ENCODE data around the gene CNBP.
"Not testable (repeated sequence)": the region's sequence is repeated elsewhere in the genome, so short reads cannot be mapped to it uniquely, and the experiment has no call there.

The CNBP gene

GRCh38 chr3:129205109-129205832 lies 21.6 kb upstream of the CNBP start:
- in situ Hi-C loops (cut with MboI; ENCODE audit: low sequenced_read_pairs) = no loop called here
- no peak overlapping the region for H3K4me3 ChIP-seq
- H3K27me3 ChIP-seq (ENCODE audit: low read depth) = no peaks in the 10 kb centered on the region
- no peaks in the 10 kb centered on the region for H3K36me3 ChIP-seq (replicated peaks)
- H3K4me1 ChIP-seq = peaks cover 2% of the 10 kb centered on the region; the same call in 1 of the 2 replicates
- no peaks in the 10 kb centered on the region for H3K9me3 ChIP-seq
- no peak for DNase-seq (ENCODE audit: low spot score in 2 of 2)

GRCh38 chr3:129204473-129204872 lies 20.8 kb upstream of the CNBP start:
- no peaks in the 10 kb centered on the region for H3K4me1 ChIP-seq
- no peak overlapping the region for H3K4me3 ChIP-seq
- H3K36me3 ChIP-seq (replicated peaks) = no peaks in the 10 kb centered on the region
- no peaks in the 10 kb centered on the region for H3K27me3 ChIP-seq (ENCODE audit: low read depth)
- in situ Hi-C loops (cut with MboI; ENCODE audit: low sequenced_read_pairs) = no loop called here
- H3K9me3 ChIP-seq = no peaks in the 10 kb centered on the region
- DNase-seq (ENCODE audit: low spot score in 2 of 2) = no peak

GRCh38 chr3:129199366-129199765 lies 15.7 kb upstream of the CNBP start:
- H3K4me1 ChIP-seq = no peaks in the 10 kb centered on the region
- no peak for DNase-seq (ENCODE audit: low spot score in 2 of 2)
- H3K27me3 ChIP-seq (ENCODE audit: low read depth) = no peaks in the 10 kb centered on the region
- no peak overlapping the region for H3K4me3 ChIP-seq
- no peaks in the 10 kb centered on the region for H3K36me3 ChIP-seq (replicated peaks)
- H3K9me3 ChIP-seq = no peaks in the 10 kb centered on the region
- in situ Hi-C loops (cut with MboI; ENCODE audit: low sequenced_read_pairs) = no loop called here

- DNase-seq (ENCODE audit: low spot score in 2 of 2) = no peak
- Histone ChIP-seq H3K9me3 (no peaks in the 10 kb centered on the region), H3K4me3 (no peak overlapping the region), H3K36me3 (replicated peaks) (no peaks in the 10 kb centered on the region), H3K4me1 (no peaks in the 10 kb centered on the region), H3K27me3 (ENCODE audit: low read depth) (no peaks in the 10 kb centered on the region)
- in situ Hi-C loops (cut with MboI; ENCODE audit: low sequenced_read_pairs) = no loop called here
Measured at GRCh38 chr3:129197321-129197720, 13.6 kb upstream of the CNBP start.

- H3K4me1 ChIP-seq = no peaks in the 10 kb centered on the region
- H3K27me3 ChIP-seq (ENCODE audit: low read depth) = no peaks in the 10 kb centered on the region
- no peak overlapping the region for H3K4me3 ChIP-seq
- H3K9me3 ChIP-seq = no peaks in the 10 kb centered on the region
- DNase-seq (ENCODE audit: low spot score in 2 of 2) = no peak
- in situ Hi-C loops (cut with MboI; ENCODE audit: low sequenced_read_pairs) = no loop called here
- H3K36me3 ChIP-seq (replicated peaks) = no peaks in the 10 kb centered on the region
Measured at GRCh38 chr3:129196601-129197000, 12.9 kb upstream of the CNBP start.

- in situ Hi-C loops (cut with MboI; ENCODE audit: low sequenced_read_pairs) = no loop called here
- no peak overlapping the region for H3K4me3 ChIP-seq
- no peak for DNase-seq (ENCODE audit: low spot score in 2 of 2)
- no peaks in the 10 kb centered on the region for H3K36me3 ChIP-seq (replicated peaks)
- no peaks in the 10 kb centered on the region for H3K9me3 ChIP-seq
- H3K27me3 ChIP-seq (ENCODE audit: low read depth) = no peaks in the 10 kb centered on the region
- no peaks in the 10 kb centered on the region for H3K4me1 ChIP-seq
Measured at GRCh38 chr3:129195731-129196256, 12.1 kb upstream of the CNBP start.

GRCh38 chr3:129189793-129190192 lies 6.1 kb upstream of the CNBP start:
- peaks cover 19% of the 10 kb centered on the region for H3K4me1 ChIP-seq
- in situ Hi-C loops (cut with MboI; ENCODE audit: low sequenced_read_pairs); H3K4me3 ChIP-seq; H3K9me3 ChIP-seq; H3K36me3 ChIP-seq (replicated peaks); H3K27me3 ChIP-seq (ENCODE audit: low read depth): not testable (repeated sequence)
- DNase-seq (ENCODE audit: low spot score in 2 of 2) = peak; percentile 75 to 78

- Histone ChIP-seq H3K4me3 (no peak overlapping the region), H3K27me3 (ENCODE audit: low read depth) (no peaks in the 10 kb centered on the region), H3K4me1 (peaks cover 19% of the 10 kb centered on the region), H3K36me3 (replicated peaks) (peaks cover 7% of the 10 kb centered on the region), H3K9me3 (no peaks in the 10 kb centered on the region)
- in situ Hi-C loops (cut with MboI; ENCODE audit: low sequenced_read_pairs) = no loop called here
- peak in 1 of 2 experiments; percentile 2 for DNase-seq (ENCODE audit: low spot score in 2 of 2)
Measured at GRCh38 chr3:129187857-129188256, 4.2 kb upstream of the CNBP start.

GRCh38 chr3:129185783-129186182 lies 2.1 kb upstream of the CNBP start:
- H3K4me3 ChIP-seq = no peak overlapping the region; the same call in 1 of the 2 replicates
- in situ Hi-C loops (cut with MboI; ENCODE audit: low sequenced_read_pairs) = no loop called here
- H3K27me3 ChIP-seq (ENCODE audit: low read depth) = no peaks in the 10 kb centered on the region
- peaks cover 19% of the 10 kb centered on the region for H3K4me1 ChIP-seq
- no peaks in the 10 kb centered on the region for H3K9me3 ChIP-seq
- H3K36me3 ChIP-seq (replicated peaks) = peaks cover 19% of the 10 kb centered on the region
- peak in 1 of 2 experiments; percentile 2 for DNase-seq (ENCODE audit: low spot score in 2 of 2)

- Histone ChIP-seq H3K36me3 (replicated peaks) (peaks cover 27% of the 10 kb centered on the region), H3K4me1 (peaks cover 20% of the 10 kb centered on the region), H3K4me3 (peak overlapping the region; percentile 91)
- DNase-seq (ENCODE audit: low spot score in 2 of 2) = peak in 1 of 2 experiments; percentile 2
- in situ Hi-C loops (cut with MboI; ENCODE audit: low sequenced_read_pairs); H3K27me3 ChIP-seq (ENCODE audit: low read depth); H3K9me3 ChIP-seq: not testable (repeated sequence)
Measured at GRCh38 chr3:129184784-129185542, 1.3 kb upstream of the CNBP start.

- H3K4me1 ChIP-seq = peaks cover 16% of the 10 kb centered on the region
- in situ Hi-C loops (cut with MboI; ENCODE audit: low sequenced_read_pairs) = no loop called here
- H3K9me3 ChIP-seq = no peaks in the 10 kb centered on the region
- DNase-seq (ENCODE audit: low spot score in 2 of 2) = peak; percentile 33 to 57
- H3K36me3 ChIP-seq (replicated peaks) = peaks cover 31% of the 10 kb centered on the region
- no peaks in the 10 kb centered on the region for H3K27me3 ChIP-seq (ENCODE audit: low read depth)
- peak overlapping the region; percentile 91 for H3K4me3 ChIP-seq
Measured at GRCh38 chr3:129184396-129184657, 631 bp upstream of the CNBP start.

- H3K9me3 ChIP-seq = no peaks in the 10 kb centered on the region
- H3K4me3 ChIP-seq = peak overlapping the region; percentile 91
- in situ Hi-C loops (cut with MboI; ENCODE audit: low sequenced_read_pairs) = no loop called here
- DNase-seq (ENCODE audit: low spot score in 2 of 2) = no peak
- peaks cover 16% of the 10 kb centered on the region for H3K4me1 ChIP-seq
- peaks cover 47% of the 10 kb centered on the region for H3K36me3 ChIP-seq (replicated peaks)
- H3K27me3 ChIP-seq (ENCODE audit: low read depth) = no peaks in the 10 kb centered on the region
Measured at GRCh38 chr3:129182390-129183185, 1.1 kb downstream of the CNBP start.

- Histone ChIP-seq H3K27me3 (ENCODE audit: low read depth) (no peaks in the 10 kb centered on the region), H3K36me3 (replicated peaks) (peaks cover 54% of the 10 kb centered on the region), H3K4me1 (peaks cover 21% of the 10 kb centered on the region), H3K9me3 (no peaks in the 10 kb centered on the region), H3K4me3 (peak overlapping the region; percentile 91)
- no peak for DNase-seq (ENCODE audit: low spot score in 2 of 2)
- in situ Hi-C loops (cut with MboI; ENCODE audit: low sequenced_read_pairs) = no loop called here
Measured at GRCh38 chr3:129181819-129182218, 1.9 kb downstream of the CNBP start.

- in situ Hi-C loops (cut with MboI; ENCODE audit: low sequenced_read_pairs) = no loop called here
- peaks cover 67% of the 10 kb centered on the region for H3K36me3 ChIP-seq (replicated peaks)
- no peaks in the 10 kb centered on the region for H3K9me3 ChIP-seq
- peak overlapping the region; percentile 91 for H3K4me3 ChIP-seq
- H3K4me1 ChIP-seq = peaks cover 15% of the 10 kb centered on the region
- no peaks in the 10 kb centered on the region for H3K27me3 ChIP-seq (ENCODE audit: low read depth)
- no peak for DNase-seq (ENCODE audit: low spot score in 2 of 2)
Measured at GRCh38 chr3:129180461-129180860, 3.2 kb downstream of the CNBP start.
